COLO829 (cell line): ENCODE measurements around the gene FAM177B.

ENCODE experiments used
- DNase-seq: peaks from one replicate; pipeline ENCODE4 v3.0.0; 2012; ENCODE audit warnings: low spot score

FAM177B gene

GRCh38 chr1:222736972-222737371, at the start of gene FAM177B:
Gene FAM177B, plus strand, starts transcription at chr1:222737202. Its CDS starts 9,344 bp downstream, at chr1:222746546.
- no peak for DNase-seq

- no peak for DNase-seq
These were observed 46.0 kb upstream of the FAM177B start for GRCh38 chr1:222691016-222691415.

DNA sequence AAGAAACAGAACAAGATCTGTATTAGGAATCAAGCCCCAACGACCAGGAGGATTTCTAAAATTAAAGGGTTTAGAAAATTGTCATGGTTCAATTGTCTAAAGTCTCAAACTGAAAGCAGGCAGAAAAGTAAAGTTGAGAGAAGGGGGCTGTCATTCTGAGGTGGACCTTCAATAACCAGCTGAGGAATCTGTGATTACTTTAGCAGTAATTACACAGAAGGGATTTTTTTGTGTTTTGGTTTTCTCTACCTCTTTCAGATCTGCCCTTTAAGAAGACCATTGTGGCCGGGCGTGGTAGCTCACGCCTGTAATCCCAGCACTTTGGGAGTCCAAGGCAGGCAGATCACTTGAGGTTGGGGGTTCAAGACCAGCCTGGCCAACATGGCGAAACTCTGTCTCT, 42.1 kb upstream of the FAM177B start:
- no peak for DNase-seq

DNA sequence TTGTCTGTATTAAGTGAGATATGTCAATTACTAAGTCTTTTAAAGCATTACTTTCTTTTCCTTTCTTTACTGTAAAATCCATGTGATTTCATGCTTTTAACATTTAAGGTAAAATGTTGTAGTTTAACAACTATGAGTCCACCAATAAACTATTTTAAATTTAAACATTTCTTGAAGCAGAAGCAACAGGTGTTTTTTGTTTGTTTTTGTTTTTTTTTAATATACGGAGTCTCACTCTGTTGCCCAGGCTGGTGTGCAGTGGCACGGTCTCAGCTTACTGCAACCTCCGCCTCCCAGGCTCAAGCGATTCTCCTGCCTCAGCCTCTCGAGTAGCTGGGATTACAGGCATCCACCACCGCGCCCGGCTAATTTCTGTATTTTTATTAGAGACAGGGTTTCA, 40.3 kb upstream of the FAM177B start:
- DNase-seq: no peak

- DNase-seq: no peak
These were observed 39.8 kb upstream of the FAM177B start for GRCh38 chr1:222697203-222697602.

GRCh38 chr1:222697826-222698225, 39.2 kb upstream of the FAM177B start:
- no peak for DNase-seq

DNA sequence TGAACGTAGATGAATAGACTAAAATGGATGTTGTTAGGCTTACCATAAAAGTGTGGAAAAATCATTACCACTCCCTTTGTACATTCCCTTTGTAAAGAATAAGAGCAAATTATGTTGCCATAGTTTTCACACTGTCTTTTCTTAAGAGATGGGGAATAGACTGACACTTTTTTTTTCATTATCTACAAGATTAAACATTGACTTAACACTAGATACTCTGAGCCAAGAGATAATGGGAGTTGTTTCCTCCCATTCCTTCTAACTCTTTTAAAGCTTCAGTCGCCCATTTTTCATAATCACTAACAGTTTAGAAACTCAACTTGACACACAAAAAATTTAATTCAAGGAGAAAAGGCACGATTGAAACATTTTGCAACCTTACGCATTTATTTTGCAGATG, 34.8 kb upstream of the FAM177B start:
- no peak for DNase-seq

DNA sequence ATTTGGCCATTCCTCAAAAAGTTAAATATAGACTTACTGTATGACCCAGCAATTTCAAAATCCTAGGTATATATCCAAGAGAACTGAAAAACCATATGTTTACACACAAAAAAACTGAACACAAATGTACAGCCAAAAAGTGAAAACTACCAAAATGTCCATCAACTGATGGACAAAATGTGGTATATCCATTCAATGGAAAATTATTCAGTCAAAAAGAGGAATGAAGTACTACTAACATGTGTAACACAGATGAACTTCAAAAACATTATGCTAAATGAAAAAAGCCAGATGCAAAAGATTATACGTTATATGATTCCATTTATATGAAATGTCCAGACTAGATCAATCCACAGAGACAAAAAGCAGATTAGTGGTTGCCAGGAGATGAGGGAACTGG, 32.7 kb upstream of the FAM177B start:
- no peak for DNase-seq

GRCh38 chr1:222706815-222707214, 30.2 kb upstream of the FAM177B start:
- DNase-seq: no peak

DNA sequence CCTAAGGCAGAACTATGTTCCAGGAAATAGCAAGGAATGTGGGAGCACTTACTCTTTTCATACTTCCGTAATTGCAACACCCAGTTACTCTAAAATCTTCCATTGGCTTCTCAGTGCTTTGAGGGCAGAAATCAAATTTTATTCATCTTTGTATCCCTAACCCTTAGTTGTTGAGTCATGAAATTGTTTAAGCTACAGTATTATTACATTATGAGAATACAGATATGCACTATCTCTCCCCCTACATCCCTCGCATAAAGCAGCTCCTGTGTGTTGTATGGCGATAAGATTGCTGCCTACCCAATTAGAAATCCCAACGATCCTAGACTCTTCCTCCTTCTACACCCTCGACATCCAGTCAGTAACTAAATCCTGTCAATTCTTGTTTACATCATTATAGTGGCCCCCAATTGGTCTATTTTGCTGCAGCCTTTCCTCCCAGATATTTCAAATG, 27.3 kb upstream of the FAM177B start:
- no peak for DNase-seq

DNA sequence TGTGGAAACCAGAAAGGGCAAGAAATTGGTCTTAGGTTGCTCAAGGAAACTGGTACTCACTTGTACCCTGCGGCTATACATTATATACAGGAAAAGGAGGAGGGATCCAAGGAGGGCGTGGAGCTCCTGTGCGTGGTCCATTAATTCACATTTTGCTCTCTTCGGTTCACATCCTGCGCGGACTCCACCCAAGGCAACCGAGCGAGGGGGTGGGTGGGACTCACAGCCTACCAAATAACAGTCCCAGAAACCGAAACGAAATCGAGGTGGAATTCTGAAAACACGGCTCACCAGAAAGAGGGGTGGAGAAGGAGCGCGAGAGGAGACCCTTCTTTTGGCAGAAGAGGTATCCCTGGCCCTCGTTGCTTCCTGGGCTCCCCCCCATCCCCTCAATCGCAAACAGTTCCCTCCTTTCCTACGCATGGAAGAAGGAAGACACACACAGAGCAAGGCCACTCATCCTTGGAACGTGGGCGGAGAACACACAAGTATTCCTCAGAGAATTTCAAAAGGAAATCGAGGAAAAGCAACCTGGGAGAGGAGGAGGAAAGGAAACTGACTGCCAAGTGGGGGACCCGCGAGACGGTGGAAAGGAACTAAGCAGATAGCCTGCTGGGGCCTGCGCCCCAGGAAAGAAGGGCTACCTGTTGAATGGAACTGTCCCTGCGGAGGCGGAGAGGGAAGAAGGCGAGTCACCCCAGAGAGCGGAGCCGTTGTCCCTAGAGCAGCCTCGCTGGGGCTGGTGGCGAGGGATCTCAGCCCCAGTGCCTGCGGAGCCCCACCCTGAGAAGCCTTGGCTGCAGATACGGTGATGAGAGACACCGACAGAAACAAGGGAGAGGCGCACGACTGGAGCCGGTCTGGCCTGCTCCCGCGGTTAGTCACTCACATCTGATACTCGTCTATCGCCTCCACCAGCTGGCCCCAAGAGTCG, 25.4 kb upstream of the FAM177B start:
- DNase-seq: peak; percentile 76

GRCh38 chr1:222712253-222713090, 24.5 kb upstream of the FAM177B start, which contains the start of the genes AIDA and BROX:
Gene AIDA, minus strand, starts transcription at chr1:222712491. Its CDS starts 174 bp downstream, at chr1:222712317.
Gene BROX, plus strand, starts transcription at chr1:222712564. Its CDS starts 3,136 bp downstream, at chr1:222715700.
- DNase-seq: peak; percentile 90

- DNase-seq: peak; percentile 96
These were observed 23.7 kb upstream of the FAM177B start for GRCh38 chr1:222713091-222713961.

DNA sequence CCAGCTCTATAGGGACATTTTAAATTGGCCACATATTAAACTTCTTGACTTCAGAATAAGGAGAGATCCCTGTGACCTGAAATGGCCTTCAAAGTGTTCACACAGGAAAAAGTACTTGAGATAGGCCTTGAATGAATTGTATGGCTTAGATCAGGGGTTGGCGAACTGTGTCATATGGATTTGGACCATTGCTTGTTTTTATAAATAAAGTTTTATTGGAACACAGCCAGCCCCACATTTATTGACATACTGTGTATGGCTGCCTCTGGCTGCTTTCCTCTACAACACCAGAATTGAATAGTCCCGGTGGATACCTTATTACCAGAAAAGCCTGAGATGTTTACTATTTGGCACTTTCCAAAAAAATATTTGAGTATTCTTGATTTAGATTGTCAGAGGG, 20.6 kb upstream of the FAM177B start:
- no peak for DNase-seq

DNA sequence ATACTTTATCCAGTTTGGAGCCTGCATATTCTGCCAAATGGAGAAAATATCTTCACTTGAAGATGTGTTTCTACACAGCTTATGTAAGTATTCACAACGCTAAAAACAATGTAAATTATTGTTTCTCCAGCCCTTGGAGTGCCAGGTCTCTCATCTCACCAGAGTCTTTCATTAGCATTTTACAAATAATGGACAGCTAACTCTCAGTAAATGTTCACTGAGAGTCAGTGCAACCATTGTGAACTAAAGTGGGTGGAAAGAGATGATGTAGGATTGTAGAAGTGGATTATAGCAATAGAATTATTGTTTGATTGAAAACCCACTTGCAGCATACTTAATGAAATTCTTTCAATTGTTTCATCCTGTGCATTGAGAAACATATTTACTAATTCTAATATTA, 8.3 kb upstream of the FAM177B start:
- DNase-seq: no peak

GRCh38 chr1:222730866-222731265, 6.1 kb upstream of the FAM177B start:
- no peak for DNase-seq

GRCh38 chr1:222732216-222733159, 4.5 kb upstream of the FAM177B start:
- no peak for DNase-seq

GRCh38 chr1:222734740-222735139, 2.3 kb upstream of the FAM177B start:
- no peak for DNase-seq

GRCh38 chr1:222736470-222736869, 532 bp upstream of the FAM177B start:
- DNase-seq: no peak

DNA sequence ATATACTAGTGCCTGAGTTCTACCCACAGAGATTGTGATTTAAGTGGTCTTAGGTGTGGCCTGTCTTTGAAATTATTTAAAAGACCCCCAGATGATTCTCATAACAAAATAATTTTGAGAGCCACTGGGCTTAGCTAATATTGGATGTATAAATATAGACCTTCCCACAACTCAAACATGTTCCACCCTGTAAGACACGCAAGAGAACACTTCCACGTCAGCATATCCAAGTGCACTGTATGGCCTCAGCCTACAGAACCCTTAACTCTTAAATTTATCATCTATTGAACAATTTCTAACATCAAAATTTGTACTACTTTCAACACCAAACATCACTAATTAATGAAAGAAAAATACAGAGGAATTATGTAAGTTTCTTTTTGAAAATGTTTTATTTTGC, 2.5 kb downstream of the FAM177B start:
- DNase-seq: no peak

DNA sequence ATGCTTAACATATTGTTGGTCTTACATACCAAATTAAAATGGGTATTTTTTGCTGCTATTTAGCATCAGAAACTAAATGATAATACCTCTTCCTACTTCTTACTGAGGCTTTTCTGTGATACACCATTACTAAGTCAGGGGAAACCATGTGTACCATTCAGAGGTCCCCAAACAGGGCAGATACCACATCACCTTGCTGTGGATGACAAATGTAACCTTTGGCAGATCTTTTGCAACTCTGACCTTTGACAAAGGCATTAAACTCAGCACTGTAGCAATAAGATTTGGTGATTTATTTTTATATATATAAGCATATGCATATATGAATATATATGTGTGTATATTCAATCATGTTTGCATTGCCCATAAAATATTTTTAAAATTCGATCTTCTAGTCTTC, 2.9 kb downstream of the FAM177B start:
- no peak for DNase-seq
